SU-DHL-6 (cell line): Measurements from ENCODE around the gene ASCL4.

Experiments
- EZH2phosphoT487 ChIP-seq: fragments of 200-600 bp; sonication (generic), shearing (Covaris generic); conservative IDR thresholded peaks from 2 replicates; pipeline ENCODE4 v1.6.1; 2018; ENCODE audit warnings: mild to moderate bottlenecking, antibody characterized with exemption, low read length, moderate library complexity, mixed read lengths
- TF ChIP-seq, protein P1 (sequence below): fragments of 200-600 bp; sonication (generic); IDR thresholded peaks from one replicate; pipeline ENCODE4 v1.5.1; 2017; ENCODE audit warnings: antibody characterized with exemption, mild to moderate bottlenecking, low read length, moderate library complexity; ENCODE audit not compliant: insufficient read depth, poor library complexity, severe bottlenecking

DNA sequence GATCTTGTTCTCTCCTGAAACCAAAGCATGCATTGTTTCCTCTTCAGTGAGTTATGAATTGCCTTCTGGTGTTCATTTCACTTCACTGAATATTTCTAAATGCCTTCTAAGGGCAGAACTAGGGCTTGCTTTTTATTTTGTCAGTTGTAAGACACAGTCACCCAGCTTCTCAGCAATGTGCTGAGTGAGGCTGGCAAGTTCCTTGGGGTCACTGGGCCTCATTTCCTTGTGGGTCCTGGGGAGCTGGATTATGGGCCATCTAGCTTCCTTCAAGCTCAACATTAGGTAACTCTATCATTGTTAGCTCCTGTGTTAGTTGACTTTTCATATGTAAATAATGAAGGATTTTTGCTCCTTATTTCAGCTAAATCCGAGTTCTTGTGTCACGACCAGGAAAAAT lies 13.8 kb downstream of the ASCL4 start:
- TF ChIP-seq, protein P1, sequence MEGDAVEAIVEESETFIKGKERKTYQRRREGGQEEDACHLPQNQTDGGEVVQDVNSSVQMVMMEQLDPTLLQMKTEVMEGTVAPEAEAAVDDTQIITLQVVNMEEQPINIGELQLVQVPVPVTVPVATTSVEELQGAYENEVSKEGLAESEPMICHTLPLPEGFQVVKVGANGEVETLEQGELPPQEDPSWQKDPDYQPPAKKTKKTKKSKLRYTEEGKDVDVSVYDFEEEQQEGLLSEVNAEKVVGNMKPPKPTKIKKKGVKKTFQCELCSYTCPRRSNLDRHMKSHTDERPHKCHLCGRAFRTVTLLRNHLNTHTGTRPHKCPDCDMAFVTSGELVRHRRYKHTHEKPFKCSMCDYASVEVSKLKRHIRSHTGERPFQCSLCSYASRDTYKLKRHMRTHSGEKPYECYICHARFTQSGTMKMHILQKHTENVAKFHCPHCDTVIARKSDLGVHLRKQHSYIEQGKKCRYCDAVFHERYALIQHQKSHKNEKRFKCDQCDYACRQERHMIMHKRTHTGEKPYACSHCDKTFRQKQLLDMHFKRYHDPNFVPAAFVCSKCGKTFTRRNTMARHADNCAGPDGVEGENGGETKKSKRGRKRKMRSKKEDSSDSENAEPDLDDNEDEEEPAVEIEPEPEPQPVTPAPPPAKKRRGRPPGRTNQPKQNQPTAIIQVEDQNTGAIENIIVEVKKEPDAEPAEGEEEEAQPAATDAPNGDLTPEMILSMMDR = no peak
- TF ChIP-seq EZH2phosphoT487 = no peak
